NCI-H774 (cell line): ENCODE results near the gene KDM4B.

Experiments used
- DNase-seq: peaks from one replicate; lab custom pipeline; 2025; lab: John Stamatoyannopoulos, UW

The KDM4B gene

GRCh38 chr19:5134691-5135090 lies 165.8 kb downstream of the KDM4B start:
- no peak for DNase-seq

DNA sequence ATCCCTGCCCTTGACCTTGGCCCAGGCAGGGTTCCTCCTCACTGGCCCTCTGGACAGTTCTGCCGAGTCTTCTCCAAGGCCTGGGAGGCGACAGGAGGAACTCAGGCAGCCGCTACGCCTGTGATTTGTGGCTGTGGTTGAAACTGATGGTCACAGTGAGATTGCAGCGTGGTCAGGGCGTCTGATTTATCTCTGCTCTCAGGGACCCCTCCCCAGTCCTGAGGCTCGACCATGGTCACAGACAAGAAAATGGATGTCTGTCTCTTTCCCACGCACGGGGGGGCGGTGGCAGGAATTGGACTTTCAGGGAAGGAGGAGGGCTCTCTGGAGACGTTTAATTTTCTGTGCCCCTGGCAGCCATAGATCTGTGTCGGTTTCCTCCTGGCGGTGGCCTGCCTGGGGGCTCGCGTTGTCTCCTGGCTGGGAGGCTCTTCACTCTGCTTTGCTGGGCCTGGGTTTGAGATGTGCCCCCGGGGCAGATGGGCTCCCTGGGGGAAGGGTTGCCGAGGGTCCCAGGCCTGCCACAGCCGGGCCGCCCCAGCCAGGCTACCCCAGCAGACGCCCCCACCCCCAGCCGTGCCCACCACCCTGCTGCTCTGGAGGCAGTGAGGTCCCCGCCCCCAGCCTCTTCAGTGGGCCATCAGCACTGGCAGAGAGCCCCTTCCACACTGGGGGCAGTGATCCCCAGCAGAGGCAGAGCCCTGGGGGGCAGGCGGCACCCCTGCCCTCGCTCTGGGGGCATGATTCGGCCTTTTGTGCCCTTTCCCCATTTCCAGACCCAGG lies 167.4 kb downstream of the KDM4B start:
- DNase-seq = no peak

- no peak for DNase-seq
These were observed 168.2 kb downstream of the KDM4B start for GRCh38 chr19:5137114-5137513.

DNA sequence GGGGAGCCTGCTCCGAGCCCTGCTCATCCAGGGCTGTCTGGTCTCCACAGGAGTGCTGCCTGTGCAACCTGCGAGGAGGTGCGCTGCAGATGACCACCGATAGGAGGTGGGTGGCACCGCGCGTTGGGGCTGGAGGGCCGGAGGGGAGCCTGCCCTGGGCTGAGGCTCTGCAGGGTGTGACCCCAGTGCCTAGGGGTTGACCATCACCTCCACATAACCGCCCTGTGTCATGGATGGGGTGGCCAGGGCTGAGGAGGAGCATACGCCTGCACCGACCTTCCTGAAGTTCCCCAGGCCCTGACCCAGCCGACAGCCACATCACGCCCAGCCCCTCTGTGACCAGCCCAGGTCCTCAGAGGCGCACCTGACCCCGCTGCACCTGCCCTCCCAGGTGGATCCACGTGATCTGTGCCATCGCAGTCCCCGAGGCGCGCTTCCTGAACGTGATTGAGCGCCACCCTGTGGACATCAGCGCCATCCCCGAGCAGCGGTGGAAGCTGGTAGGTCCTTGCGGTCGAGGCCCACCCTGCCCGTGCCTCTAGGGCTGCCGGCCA lies 168.7 kb downstream of the KDM4B start:
- no peak for DNase-seq

- DNase-seq = no peak
These were observed 170.0 kb downstream of the KDM4B start for GRCh38 chr19:5138606-5139582.

DNA sequence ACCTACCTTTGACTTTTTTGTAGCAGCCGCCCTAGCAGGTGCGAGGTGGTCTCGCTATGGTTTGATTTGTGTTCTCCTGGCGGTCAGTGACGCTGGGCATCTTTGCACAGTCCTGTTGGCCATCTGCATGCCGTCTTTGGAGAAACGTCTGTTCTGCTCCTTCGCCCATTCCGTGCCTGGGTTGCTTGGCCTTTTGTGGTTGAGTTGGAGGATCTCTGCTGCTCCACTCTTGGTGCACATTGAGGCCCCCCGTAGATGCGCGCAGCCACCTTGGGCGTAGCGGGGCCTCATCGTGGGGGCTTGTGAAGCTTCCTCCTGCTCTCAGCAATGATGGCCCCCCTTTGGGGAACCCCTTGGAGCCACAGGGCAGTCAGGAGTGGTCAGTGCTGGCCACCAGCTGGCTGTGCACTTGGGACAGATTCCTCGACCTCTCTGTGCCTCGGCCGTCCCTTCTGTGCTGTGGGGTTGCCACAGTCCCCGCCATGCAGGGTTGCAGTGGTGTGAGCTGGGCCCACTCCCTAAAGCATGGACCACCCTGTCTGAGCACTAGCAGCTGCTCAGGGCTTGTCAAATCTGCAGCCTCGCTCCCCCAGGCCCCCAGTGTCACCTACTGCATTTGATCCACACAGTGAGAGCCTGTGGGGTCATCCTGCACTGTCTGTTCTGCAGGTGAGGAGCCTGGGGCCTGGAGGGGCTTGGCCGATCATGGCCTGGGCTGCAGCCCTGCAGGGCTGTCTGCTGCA lies 170.8 kb downstream of the KDM4B start:
- no peak for DNase-seq

DNA sequence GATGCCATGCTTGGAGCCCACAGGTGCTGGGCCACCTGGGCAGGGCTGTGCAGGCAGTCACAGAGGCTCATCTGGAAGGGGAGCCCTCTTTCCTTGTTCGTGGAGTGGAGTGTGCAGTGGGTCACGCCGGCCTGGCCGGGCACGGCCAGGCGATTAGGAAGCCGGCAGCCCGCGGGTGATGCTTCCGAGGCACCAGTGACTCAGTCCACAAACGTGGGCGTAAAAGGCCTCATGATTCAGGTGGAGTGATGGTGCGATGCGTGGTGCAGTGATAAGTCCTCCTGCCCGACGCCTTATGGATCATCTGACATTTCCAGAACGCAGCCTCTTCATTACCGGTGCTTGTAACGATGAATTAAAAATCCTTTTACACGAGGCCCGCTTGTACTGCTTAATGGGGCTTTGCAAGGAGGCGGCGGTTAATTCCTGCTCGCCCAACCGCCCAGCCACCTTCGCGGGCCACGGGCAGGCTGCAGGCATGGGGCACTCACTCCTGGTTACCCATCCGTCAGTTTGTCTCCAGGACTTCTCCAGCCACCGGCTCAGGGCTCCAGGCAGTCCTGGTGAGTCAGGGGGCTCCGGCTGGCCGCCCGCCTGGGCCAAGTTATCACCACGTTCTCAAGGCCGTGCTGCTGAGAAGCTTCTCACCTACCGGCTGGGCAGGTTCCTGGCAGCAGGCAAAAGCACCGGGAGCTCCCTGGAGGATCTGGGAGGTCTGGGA lies 172.4 kb downstream of the KDM4B start:
- DNase-seq = no peak

GRCh38 chr19:5141850-5142724 lies 173.2 kb downstream of the KDM4B start:
- no peak for DNase-seq

- peak; percentile 4 for DNase-seq
These were observed 173.8 kb downstream of the KDM4B start for GRCh38 chr19:5142725-5143097.

- no peak for DNase-seq
These were observed 174.8 kb downstream of the KDM4B start for GRCh38 chr19:5143471-5144411.

DNA sequence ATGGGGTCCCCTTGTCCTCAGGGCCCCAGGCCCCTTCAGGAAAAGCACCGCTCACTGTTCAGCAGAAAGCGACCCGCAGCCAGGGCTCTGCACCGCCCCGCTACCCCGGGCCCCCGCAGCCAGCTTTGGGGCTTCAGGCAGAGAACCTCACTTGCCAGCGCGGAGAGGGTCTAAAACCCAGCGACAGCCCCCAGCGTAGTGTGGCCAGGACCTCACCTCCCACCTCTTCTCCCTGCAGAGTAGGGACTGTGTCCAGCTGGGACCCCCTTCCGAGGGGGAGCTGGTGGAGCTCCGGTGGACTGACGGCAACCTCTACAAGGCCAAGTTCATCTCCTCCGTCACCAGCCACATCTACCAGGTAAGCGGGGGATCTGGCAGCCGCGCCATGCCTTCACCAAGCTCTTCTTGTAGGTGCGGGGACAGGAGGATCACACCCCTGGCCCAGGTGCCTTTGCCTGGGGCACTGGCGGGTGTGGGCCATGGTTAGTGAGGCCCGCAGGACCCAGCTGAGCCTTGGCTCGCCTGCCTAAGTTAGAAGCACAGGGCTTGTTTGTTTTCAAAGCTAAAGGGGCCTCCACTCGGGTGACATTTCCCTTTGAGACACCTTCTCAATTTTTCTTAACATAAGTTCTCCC lies 175.7 kb downstream of the KDM4B start:
- no peak for DNase-seq

- DNase-seq = no peak
These were observed 176.9 kb downstream of the KDM4B start for GRCh38 chr19:5145521-5146511.

GRCh38 chr19:5147074-5147977 lies 178.4 kb downstream of the KDM4B start:
- DNase-seq = no peak

GRCh38 chr19:5147978-5148793 lies 179.3 kb downstream of the KDM4B start:
- DNase-seq = no peak

DNA sequence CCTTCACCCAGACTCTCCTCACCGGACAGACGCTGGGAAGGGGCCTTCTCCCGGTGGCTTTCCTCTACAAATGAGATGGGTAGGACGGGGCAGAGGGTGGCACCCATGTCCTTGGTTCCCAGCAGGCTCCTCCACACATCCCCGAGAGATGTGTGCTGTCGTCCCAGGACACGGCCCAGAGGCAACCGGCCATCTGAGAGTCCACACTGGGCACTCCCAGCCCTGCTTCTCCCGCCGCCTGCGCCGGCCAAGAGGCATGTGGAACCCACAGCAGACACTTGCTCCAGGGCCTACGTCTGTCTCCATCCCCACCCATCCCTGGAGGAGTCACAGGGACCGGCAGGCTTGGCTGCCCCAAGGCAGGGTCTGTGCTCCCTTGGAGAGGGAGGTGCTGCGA lies 179.9 kb downstream of the KDM4B start:
- DNase-seq = no peak

- no peak for DNase-seq
These were observed 180.6 kb downstream of the KDM4B start for GRCh38 chr19:5149508-5149907.
